Thyroid gland (tissue), 4 donors: ENCODE results near the gene CAMKMT. TPM values are rescaled to one million over a fixed set of nuclear protein-coding genes. Genes with fewer than 3 reads are reported as not detected.

Experiments
- DNase-seq, 2 donors: peaks; one replicate each; pipeline ENCODE4 v3.0.0-alpha.2; 2019
- H3K27ac ChIP-seq, 3 donors: fragments of 200-600 bp; sonication (generic); 1 replicate in 2 of 3; 2 replicates in 1 of 3; pipeline ENCODE4 v1.5.1; 2016 to 2019; ENCODE audit warnings: mild to moderate bottlenecking in 1 of 3, moderate library complexity in 1 of 3
- H3K27me3 ChIP-seq: fragments of 200-600 bp; sonication (generic); one replicate; pipeline ENCODE4 v1.5.1; 2019
- H3K36me3 ChIP-seq, 2 donors: fragments of 200-600 bp; sonication (generic); one replicate each; pipeline ENCODE4 v1.5.1; 2016 to 2019
- H3K4me1 ChIP-seq, 2 donors: fragments of 200-600 bp; sonication (generic); one replicate each; pipeline ENCODE4 v1.5.1; 2017 to 2019
- H3K4me3 ChIP-seq, 3 donors: fragments of 200-600 bp; sonication (generic); replicated peaks in 1 of 3; 1 replicate in 2 of 3; 2 replicates in 1 of 3; pipeline ENCODE4 v1.5.1; 2016; ENCODE audit warnings: mild to moderate bottlenecking in 1 of 3
- H3K9me3 ChIP-seq: fragments of 200-600 bp; sonication (generic); one replicate; pipeline ENCODE4 v1.5.1; 2017
- POLR2A ChIP-seq, 2 donors: fragments of 450-650 bp; IDR thresholded peaks; one replicate each; pipeline ENCODE4 v1.6.1; 2017; ENCODE audit warnings: antibody characterized with exemption in 2 of 2, mild to moderate bottlenecking in 2 of 2, moderate library complexity in 1 of 2
- WGBS, 2 donors: methylation state at CpG; one replicate each; pipeline ENCODE4 v1.1.5; 2017; 5-methylcytosine and 5-hydroxymethylcytosine counted together
- intact Hi-C: fragments of 100-400 bp; cut with DNase I; formaldehyde crosslinking; loops from one replicate; pipeline ENCODE4 v1.15.1; 2023
- total RNA-seq, 4 donors: library from RNA; depleted of rRNA; stranded (reverse); fragments of >200 nt; gene quantifications; one replicate each; pipeline ENCODE4 v1.2.3, GENCODE V29; 2016
- TF ChIP-seq, protein P1 (sequence below), 6 experiments: fragments of 200-600 bp in 3 of 6; fragments of 450-650 bp in 3 of 6; sonication (generic) in 3 of 6; IDR thresholded peaks; one replicate each; pipeline ENCODE4 v1.5.1; 2016 to 2019; ENCODE audit warnings: antibody characterized with exemption in 6 of 6, mild to moderate bottlenecking in 2 of 6, inconsistent platforms in 1 of 6, moderate library complexity in 1 of 6

Gene CAMKMT
- total RNA-seq, 4 donors from 2014 or later, result 13.5 to 23.7 (median 17.2) TPM

DNA sequence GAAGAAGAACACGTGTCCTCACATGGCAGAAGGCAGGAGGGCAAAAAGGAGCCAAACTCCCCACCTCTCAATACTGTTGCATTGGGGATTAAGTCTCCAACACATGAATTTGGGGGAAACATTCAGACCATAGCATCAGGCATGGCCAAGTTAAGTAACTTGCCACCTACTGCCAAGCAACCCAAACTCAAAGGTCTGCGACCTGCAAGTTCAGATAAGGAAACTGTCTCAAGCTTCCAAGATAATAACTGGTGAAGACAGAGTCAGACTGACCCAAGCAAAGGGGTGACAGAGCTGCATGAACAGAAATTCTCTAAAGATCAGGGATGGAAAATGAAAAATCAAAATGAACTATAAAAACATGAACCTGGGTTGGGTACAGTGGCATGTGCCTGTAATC lies 391.0 kb downstream of the CAMKMT start:
- TF ChIP-seq, protein P1, sequence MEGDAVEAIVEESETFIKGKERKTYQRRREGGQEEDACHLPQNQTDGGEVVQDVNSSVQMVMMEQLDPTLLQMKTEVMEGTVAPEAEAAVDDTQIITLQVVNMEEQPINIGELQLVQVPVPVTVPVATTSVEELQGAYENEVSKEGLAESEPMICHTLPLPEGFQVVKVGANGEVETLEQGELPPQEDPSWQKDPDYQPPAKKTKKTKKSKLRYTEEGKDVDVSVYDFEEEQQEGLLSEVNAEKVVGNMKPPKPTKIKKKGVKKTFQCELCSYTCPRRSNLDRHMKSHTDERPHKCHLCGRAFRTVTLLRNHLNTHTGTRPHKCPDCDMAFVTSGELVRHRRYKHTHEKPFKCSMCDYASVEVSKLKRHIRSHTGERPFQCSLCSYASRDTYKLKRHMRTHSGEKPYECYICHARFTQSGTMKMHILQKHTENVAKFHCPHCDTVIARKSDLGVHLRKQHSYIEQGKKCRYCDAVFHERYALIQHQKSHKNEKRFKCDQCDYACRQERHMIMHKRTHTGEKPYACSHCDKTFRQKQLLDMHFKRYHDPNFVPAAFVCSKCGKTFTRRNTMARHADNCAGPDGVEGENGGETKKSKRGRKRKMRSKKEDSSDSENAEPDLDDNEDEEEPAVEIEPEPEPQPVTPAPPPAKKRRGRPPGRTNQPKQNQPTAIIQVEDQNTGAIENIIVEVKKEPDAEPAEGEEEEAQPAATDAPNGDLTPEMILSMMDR (IDR thresholded peaks at IDR 0.05), result no peak
- TF ChIP-seq POLR2A (IDR thresholded peaks at IDR 0.05), result no peak
- intact Hi-C loops, result no loop called here
- Histone ChIP-seq H3K4me3 (no peak overlapping the region), H3K27me3 (no peaks in the 10 kb centered on the region), H3K4me1 (no peaks in the 10 kb centered on the region), H3K9me3 (no peaks in the 10 kb centered on the region), H3K36me3 (no peaks in the 10 kb centered on the region), H3K27ac (no peak overlapping the region)
- DNase-seq, result no peak
- WGBS, 2 donors, result 91 to 97% methylated on average over 2 of the region's 2 CpGs

DNA sequence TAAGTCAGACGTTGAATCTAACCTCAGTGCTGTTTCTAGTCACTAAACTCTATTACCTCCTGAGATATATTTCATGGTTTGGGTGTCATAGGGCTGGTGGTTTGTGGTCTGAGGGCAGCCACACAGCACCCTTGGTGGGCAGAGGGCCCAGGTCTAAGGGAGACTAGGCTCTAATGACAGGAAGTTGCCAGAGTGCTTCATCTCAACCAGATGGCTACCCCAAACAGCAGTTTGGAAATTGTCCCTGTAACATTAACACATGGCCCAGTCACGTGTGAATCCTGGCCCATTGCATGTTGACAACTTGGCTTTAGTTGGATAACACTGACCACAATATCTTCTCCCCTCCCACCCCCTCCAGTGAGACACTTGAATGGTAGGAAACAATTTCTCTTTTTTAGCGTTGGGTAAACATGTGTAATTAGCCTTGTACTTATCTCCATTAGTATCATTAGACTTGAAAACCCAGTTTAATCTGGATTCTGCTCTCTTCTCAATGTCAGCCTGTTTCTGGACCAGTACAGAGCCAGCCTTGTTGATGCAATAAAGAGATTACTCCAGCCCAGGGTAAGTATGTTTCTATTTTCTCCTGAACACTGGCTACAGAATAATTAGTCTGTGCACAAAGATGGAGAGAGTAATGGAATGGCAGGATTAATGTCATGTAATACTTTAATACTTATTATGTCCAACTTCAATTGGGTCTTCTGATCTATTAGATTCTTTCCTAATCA lies 392.0 kb downstream of the CAMKMT start:
- H3K9me3 ChIP-seq, result no peaks in the 10 kb centered on the region
- no peaks in the 10 kb centered on the region for H3K27me3 ChIP-seq
- TF ChIP-seq, protein P1 (IDR thresholded peaks at IDR 0.05), result no peak
- no peak for TF ChIP-seq POLR2A (IDR thresholded peaks at IDR 0.05)
- no peak overlapping the region for H3K27ac ChIP-seq
- H3K4me1 ChIP-seq, result no peaks in the 10 kb centered on the region
- WGBS, 2 donors, result 63 to 68% methylated on average over 3 of the region's 3 CpGs
- intact Hi-C loops, result no loop called here
- H3K36me3 ChIP-seq, result no peaks in the 10 kb centered on the region
- no peak overlapping the region for H3K4me3 ChIP-seq
- DNase-seq, result no peak

DNA sequence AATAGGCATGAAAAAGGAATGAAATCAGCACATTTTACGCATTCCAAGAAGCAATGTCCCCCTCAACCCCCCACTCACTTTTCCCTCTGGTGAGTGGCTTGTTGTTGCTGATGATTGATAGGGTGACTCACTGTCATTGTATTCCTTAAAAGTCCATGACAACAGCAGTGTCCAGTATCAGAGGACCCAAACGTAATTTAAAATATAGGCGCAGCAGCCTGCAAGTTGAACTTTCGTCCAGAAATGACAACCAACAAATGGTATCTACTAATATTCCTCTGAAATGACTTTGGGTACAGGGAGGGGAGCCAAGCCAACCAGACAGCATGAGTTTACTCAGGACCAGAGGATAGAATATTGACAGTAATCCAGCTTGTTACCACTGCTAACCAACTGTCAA lies 396.8 kb downstream of the CAMKMT start:
- TF ChIP-seq, protein P1 (IDR thresholded peaks at IDR 0.05), result no peak
- TF ChIP-seq POLR2A (IDR thresholded peaks at IDR 0.05), result no peak
- no peak for DNase-seq

DNA sequence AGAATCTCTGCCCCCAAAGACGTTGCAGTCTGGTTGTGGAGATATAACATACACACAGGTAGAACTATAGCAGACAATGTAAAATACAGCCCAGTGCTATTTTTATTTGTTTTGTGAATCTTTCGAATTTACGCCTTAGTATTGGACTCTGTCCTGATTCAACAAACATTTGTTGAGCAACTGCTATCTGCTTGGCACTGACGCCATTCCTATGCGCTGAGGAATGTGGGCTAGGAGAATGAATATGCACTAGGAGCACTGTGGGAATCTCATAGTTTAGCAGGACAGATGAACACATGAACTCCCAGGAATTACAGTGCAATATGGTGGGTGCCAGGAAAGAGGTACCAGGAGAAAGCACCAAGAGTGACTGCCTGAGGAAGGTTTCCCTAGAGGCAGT lies 398.1 kb downstream of the CAMKMT start:
- Histone ChIP-seq H3K9me3 (no peaks in the 10 kb centered on the region), H3K4me3 (no peak overlapping the region), H3K27ac (no peak overlapping the region), H3K27me3 (no peaks in the 10 kb centered on the region), H3K36me3 (no peaks in the 10 kb centered on the region), H3K4me1 (no peaks in the 10 kb centered on the region)
- no peak for DNase-seq
- intact Hi-C loops, result no loop called here
- WGBS, 2 donors, result 92 to 94% methylated on average over 5 of the region's 5 CpGs
- no peak for TF ChIP-seq POLR2A (IDR thresholded peaks at IDR 0.05)
- TF ChIP-seq, protein P1 (IDR thresholded peaks at IDR 0.05), result no peak

More for the DNA sequence above, 396.8 kb downstream of the CAMKMT start:
- Histone ChIP-seq H3K4me1 (no peaks in the 10 kb centered on the region), H3K4me3 (no peak overlapping the region), H3K27me3 (no peaks in the 10 kb centered on the region), H3K9me3 (no peaks in the 10 kb centered on the region), H3K36me3 (no peaks in the 10 kb centered on the region), H3K27ac (no peak overlapping the region)
- intact Hi-C loops, result no loop called here
- WGBS, 2 donors, result 95 to 97% methylated on average over 4 of the region's 4 CpGs

DNA sequence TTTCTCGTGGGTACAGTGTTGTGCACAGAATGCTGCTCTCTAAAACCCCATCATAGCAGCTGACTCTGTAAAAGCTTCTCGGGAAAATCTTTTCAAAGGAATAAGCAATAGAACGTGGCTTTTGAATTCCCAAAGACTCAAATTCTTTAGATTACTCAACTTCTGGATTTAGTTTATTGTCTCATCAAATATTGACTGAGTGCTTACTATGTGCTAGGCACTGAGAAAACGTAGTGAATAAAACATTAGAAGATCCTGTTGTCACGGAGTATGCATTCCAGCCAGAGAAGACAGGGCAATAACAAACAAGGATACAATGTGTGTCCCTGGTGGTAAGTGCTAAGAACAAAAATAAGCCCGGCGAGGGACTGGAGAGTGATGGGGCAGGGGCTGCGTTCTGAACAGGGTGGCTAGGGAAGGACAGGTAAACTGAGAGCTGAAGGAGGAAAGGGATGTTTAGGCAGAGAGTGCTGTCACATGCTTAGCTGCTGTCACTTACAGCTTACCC lies 401.6 kb downstream of the CAMKMT start:
- Histone ChIP-seq H3K27me3 (no peaks in the 10 kb centered on the region), H3K4me3 (no peak overlapping the region), H3K27ac (no peak overlapping the region), H3K36me3 (no peaks in the 10 kb centered on the region), H3K4me1 (no peaks in the 10 kb centered on the region), H3K9me3 (no peaks in the 10 kb centered on the region)
- WGBS, 2 donors, result 42 to 45% methylated on average over 8 of the region's 8 CpGs
- no peak for DNase-seq
- TF ChIP-seq, protein P1 (IDR thresholded peaks at IDR 0.05), result no peak
- no peak for TF ChIP-seq POLR2A (IDR thresholded peaks at IDR 0.05)
- intact Hi-C loops, result no loop called here
